ENCODE results near the gene TMEM187.

TMEM187 gene

DNA sequence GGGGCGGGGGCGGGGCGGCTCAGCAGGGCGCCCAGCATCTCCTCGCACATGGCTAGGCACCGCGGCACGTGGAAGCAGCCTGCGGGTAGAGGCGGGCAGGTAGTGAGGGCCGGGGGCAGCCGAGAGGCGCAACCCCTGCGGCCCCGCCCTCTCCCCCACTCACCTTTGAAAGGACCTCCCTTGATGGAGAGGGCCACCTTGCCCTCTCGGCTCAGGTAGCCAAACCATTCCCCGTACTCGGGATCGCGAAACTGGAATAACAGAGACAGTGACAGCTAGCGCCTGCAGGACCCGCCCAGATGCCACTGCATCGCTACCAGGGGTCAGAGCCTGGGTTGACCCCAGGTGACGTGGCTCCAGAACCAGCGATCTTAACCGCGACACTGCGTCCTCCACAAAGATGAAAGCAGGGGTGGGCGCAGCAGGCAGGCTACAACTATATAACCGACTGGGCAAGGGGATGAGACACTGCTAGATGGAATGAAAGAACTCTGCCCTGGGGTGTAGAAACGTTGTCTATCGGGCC is 37.2 kb upstream of the TMEM187 start:
- DNase-seq, result peak; percentile 81

DNA sequence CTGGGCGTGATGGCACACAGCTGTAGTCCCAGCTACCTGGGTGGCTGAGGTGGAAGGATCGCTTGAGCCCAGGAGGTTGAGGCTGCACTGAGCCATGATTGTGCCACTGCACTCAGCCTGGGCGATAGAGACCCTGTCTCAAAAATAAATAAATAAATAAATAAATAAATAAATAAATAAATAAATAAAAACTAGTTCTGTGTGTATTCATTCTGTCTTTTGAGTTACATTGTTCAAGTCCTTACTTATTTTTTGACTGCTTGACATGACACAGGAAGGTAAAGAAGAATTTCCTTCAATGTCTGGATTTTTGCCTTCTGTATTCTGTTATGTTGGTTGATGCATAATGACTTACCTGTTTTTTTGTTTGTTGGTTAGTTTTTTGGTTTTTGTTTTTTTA is 35.5 kb upstream of the TMEM187 start:
- no peak for DNase-seq

DNA sequence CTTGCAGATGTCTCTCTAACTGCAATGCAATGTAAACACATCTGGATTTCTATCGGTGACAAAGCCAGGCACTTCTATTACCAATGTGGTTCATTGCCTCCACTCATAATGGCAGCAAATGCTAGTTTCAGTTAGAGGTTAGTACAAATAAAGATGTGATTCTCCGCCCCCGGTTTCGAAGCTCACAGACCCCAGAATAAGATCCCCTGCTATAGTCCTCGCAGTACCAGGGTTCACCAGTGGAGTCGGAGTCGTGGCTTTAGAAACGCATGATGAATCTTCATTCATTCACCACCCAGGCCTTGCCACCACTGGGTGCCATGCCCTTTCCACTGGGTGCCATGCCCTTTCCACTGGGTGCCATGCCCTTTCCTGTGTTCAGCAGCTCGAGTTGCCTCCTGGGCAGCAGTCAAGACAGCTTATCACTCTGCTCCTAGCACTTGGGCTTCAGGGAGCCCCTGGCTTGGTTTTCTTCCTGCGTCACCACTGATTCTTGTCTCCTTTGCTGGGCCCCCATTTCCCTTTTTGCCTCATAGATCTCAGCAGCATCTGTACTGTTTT is 34.2 kb upstream of the TMEM187 start:
- DNase-seq, result no peak

DNA sequence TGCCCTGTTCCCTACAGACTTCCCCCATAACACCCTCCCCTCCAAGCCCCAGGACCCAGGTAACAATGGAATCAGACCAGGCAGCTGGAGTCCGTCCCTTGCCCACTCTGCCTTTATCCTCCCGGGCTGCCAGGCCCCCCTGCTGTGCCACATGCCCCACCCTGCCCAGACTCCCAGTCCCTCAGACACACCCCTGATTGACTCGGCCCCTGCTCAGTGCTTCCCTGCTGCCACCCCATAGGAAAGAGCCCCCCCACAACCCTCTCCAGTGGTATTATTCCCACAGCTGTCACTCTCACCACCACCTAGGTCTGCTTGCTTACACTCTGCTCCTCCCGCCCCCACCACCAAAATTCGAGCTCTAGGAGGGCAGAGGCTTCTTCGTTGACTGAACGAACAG is 33.0 kb upstream of the TMEM187 start:
- DNase-seq, result no peak

DNA sequence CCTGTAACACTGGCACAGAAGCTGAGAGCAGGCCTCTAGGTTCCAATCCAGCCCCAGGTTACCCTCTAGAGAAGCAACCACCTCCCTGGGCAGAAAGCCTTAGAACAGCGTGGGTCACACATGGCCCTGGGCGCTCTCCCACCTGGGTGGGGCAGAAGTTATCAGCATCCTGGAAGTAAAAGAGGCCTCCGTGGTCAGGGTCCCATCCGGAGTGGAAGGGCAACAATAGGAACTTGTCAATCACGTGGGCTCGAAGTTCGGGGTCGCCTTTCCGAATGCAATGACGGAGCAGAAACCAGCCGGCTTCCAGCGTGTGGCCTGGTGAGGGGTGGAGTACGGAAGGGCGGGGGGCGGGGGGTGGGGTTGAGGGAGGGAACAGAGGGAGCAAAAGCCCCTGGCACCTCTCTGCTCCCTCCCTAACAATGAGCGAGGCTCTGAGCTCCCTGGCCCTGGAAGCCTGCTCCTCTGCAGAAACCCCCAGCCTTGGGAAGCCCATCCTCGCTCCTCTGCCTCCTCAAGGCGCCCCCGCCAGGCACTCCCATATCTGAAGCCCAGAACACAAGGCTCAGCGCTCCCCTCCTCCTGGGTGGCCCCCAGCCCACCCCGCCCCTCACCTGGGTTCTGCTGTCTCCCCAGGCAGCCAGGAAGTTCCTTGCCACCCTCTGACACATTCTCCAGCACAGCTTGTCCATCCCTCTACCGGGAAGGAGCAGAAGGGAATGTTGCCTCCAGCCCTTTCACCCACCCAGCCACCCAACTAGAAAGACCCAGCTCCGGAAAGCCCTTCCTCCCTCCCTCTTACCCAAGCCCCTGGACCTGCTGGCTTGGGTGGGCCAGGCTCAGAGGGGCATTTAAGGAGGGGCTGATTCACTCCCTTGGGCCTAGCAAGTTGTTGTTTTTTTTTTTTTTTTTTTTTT is 31.0 kb upstream of the TMEM187 start:
- DNase-seq, result no peak

DNA sequence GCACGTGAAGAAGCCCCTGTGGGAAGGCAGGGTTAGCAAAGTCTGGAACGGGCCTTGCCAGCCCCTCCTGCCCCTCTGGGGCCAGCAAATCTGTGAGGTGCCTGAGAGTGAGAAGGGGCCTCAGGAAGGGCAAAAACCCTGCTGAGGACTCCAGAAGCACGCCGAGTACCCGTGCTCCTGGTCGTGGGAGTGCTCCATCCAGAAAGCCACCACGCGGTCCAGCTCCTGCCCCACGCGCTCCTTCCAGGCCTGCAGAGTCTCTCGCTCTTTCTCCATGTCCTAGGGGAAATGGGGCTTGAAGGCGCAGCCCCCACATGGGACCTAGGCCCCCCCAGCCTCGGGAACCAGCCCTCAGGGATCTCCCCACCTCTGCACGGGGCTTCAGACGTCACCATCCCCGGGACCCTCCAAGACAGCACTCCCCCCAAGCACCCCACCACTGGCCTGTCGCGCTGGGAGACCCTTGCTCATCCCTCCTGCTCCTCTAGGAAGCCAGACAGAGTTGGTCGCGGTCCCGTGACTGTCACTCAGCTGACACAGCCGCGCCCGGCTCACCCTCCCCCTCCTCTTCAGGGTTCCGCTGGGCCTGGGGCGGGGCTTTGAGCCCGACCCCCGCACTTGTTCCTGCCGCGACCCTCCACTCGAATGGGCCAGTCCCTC is 28.3 kb upstream of the TMEM187 start, which contains the start of gene RENBP:
TSS of gene RENBP (minus strand) at position 504 of the 660 bp plus-strand sequence. CDS start at position 471, 33 bp downstream.
- no peak for DNase-seq

DNA sequence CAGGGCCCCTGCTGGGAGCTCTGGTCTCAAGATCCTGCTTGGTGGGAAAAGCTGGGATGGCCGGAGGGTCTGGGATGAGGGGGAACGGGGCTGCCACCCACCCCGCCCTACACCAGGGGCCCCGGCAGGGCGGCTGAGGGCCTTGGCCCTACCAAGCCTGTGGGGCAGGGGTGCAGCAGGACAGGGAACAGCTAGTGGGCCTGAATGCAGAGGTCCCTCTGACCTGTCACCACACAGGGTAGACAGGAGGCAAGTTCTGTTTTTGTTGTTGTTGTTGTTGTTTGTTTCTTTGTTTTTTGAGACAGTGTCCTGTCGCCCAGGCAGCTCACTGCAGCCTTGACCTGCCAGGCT is 27.8 kb upstream of the TMEM187 start:
- DNase-seq, result no peak

DNA sequence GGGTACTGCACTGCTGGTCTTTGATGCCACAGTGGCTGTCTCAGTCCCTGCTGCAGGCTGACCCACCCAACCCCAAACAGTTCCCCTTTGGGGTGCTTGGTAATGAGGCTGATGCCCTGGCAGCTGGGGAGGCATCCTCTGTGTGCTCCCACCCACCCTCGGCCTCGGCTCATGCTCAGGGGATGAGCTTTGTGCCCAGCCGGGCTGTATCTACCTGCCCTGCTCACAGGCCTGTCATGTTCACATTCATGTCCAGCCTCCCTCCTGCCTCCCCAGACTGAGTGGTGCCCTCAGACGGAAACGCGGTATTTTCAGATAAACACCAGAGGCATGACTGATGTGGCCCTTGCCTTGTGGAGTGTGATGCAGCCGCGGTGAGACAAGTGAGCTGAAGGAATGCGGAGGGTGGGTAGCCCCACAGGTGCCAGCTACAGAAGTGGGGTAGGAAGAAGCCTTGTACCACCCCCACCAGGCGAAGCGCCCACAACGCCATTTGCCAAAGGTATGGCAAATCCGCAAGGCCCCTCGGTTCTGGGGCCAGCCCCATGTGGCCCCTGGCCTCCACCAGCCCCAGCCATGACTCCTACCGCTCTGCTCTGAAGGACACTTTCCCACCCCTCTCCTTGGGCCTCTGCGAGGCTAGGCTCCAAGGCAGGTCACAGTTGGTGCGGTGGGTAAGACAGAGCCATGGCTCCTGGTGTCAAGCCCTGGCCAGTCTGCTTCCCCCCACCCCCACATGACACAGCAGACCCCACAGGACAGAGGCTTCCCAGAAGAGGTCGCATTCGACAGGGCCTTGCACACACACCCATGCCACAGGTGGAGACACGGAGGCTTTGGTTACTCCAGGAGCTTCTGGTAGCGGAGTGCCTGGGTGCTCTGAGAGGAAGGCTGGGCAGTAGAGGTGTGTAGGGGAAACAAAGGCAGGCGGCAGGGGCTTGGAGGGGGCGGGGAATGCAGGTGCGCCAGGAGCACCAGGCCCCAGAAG is 26.3 kb upstream of the TMEM187 start:
- no peak for DNase-seq

DNA sequence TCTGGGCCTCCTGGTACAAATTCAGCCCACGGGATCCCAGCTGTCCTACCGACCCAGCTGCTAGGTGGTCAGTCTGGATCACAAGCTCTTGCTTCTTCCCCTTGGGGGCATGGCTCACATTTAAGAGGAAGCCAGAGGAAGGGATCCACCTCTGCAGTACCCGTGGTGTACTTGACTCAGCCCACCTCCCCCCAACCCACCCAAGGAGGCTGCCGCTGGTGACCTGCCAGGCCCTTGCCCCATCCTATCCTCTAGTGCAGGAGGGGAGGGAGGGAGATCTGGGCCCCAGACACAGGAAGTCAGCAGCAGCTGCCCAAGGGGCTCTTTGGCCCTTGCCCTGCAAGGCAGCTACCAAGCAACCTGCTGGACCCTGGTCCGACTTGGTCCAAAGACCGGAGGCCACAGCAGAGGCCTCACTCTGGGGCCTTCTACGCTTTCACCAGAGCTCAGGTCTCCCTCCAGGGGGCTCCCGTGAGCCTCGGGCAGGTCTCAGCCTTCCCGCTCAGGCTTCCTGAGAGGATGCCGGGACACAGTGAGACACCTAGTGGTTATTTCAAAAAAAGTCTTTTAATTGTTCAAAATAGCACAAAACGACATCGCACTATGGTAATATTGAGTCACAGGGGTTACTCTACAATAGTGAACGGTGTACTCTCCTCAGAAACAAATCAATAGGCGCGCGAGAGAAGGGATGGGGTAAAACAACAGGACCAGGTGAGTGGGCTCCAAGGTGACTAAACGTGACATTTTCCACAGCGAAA is 25.4 kb upstream of the TMEM187 start:
- DNase-seq, result peak; percentile 88

DNA sequence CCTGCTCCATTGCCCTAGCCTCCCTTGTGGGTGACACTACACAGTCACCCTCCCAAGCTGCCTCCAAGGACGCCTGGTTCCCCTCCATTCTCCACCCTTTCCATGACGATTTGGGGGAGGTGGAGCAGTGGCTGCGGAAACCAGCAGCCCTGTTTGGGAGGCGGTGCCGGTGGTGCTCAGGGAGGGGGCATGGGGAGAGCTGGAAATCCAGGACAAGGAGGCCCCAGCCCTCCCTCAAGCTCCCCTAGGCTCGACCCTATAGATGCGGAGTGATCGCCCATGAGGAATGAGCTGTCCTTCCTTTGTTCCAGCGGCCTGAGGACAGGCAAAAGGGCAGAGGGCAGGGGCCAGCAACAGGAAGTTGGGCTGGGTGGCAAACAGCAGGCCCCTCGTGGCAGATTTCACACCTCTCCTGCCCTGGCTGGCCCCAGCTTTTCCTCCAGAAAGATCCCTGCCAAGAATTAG is 24.5 kb upstream of the TMEM187 start:
- DNase-seq, result no peak

DNA sequence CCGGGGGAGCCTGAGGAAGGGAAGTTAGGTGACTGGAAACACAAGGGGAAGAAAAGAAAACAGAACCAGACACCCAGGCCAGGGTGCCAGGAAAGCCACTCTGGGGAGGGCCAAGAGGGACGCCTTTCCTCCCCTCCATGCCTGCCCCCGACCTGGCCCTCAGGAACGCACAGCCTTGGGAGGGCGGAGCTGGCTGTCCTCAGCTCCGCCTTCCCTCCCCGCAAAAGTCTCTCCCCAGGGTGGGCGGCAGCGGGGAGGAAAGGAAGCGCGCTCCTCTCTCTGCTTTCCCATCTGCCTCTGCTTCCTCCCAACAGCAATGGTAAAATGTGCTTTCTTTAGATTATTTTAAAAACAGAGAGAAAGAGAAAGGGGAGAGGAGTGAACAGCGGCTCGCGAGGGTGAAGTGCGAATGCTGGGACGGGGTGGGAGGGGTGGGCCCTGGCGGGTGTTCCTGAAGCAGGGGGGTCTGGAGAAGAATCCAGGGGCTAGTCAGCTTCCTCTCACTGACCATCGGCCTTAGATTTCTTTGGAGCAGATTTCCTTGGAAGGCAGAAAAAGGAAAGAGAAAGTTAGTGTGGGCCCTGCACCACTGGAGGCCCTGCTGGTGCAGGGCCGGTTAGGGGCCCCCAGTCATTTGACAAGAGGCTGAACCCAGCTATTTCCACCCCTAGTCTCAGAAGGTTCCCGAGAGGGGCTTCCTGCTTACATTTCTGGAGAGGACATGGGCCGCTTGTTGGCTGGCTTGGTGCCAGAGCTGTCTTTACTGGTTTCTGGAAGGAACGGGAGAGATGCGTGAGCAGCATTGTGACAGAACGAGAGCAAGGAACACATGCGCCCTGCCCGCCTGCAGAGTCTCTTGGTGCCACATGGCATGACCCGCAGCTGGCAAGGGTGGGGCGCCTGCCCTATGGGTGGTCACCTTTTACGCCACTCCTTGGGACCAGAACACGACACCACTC is 23.4 kb upstream of the TMEM187 start:
- no peak for DNase-seq

DNA sequence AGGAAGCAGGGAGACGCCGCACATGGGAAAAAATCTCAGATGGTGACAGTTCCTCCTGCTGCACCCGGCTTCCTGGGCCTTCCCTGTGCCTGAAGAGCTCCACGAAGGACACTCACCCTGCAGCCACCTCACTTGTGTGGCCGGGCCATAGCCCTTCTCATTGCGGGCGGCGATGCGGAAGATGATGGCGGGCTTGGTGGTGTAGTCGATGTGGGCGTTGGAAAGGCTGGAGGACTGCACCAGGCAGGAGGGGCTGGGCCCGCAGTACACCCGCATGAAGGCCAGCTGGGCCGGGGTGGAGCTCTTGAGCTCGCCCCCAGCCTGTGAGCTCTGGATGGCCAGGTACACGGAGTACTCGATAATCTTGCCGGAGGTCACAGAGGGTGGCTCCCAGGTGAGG is 22.4 kb upstream of the TMEM187 start:
- no peak for DNase-seq

DNA sequence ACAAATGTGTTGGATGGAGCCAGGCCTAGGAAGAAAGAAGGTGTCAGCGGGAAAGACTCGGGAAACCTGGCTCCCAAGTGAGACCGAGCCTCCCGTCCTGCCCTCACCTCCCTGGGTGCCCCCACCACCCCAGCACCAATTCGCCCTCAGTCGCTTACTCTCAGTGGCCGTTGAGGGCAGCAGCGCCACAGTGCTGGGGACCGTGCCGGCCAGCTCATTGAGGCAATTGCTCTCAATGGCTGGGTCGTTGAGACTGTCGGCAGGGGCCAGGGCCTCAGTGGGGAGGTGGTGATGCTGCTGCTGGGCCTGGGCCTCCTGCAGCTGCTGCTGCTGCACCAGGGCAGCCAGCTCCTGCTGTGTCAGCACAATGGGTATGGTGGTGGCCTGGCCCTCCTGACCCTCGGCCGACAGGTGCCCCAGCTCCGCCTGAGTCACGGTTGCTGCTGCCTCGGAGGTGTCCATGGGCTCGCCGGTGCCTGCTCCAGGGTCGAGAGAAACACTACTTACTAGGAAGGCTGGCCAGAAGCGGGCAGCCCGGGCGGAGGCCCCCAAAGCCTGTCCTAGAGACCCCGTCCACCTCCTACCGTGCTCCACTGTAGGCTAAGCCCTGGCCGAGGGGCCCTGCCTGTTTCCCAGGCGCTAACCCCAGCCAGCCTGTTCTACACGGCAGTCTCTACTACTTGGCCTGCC is 20.7 kb upstream of the TMEM187 start:
- DNase-seq, result no peak

DNA sequence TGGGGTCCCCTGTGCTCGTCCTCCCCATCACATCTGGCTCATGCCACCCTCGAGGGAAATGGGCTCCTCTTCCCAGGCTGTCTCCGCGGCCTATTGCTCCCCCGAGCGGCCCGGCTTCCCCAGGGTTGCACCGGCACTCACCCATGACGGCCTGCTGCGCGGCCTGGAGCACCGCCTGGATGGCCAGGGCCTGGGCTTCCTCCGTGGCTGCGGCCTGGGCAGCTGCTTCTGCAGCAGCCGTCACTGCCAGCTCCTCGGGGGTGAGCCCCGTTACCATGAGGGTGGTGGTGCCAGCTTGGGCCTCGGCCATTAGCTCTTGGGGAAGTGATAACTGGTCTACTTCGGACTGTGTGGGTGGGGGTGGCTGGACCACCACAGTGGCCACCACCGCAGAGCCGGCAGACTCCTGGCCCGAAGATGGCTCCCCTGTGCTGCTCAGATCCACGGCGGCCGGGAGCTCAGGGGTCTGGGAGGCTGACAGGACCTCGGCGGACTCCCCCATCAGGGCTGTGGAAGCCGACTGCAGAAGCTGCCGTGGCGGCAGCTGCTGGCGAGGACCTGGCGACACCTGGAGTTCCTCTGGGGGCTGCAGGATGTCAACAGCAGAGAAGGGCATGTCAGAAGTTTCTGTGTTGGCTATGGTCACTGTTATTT is 20.1 kb upstream of the TMEM187 start:
- DNase-seq, result no peak

DNA sequence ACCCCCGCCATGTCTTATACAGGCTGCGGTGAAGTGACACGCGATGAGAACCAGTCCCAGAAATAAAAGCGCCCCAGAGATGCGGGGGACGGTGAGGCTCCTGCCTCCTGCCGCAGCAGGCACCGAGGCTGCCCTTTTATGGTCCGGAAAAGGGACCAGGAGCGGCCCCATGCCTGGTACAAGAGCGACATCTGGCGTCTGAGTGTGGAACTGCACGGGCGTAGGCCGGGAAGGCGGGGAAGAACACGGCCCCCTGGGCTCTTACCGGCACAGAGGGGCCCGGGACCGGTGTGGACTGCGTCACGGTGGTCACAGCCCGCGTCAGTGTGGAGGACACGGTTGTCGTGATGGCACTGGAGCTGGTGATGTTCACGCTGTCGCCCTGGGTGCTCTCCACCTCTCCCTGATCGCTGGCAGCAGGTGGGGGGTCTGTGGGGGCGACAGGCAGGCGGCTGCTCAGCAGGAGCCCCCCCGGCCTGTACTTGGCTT is 19.2 kb upstream of the TMEM187 start:
- DNase-seq, result peak; percentile 96

DNA sequence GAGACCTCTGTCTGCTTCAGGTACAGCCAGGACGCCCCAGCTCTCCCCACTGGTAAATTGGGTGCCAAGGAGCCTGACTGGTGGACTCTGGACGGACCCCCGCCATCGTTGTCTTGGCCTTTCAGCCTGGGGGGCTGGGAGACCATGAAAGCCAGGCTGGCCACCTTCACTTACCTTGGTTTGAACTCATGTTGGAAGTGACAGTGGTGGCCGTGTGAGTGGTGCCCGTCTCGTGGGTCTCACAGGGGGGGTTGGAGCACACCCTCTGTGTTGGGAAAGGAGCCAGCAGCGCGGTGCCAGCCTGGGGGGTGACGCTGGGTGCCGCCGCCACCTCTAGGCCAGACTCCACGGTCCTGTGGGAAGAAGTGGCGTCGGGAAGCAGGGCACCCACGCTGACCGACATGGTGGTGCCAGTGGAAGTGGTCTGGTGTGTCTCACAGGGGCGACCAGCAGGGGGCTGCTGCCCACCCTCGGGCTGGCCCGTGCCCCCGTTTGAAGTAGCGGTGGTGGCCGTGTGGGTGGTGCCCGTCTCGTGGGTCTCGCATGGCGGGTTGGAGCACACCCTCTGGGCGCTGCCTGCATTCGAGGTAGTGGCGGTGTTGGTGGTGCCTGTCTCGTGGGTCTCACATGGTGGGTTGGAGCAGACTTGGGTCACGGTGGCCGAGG is 18.5 kb upstream of the TMEM187 start:
- DNase-seq, result no peak

DNA sequence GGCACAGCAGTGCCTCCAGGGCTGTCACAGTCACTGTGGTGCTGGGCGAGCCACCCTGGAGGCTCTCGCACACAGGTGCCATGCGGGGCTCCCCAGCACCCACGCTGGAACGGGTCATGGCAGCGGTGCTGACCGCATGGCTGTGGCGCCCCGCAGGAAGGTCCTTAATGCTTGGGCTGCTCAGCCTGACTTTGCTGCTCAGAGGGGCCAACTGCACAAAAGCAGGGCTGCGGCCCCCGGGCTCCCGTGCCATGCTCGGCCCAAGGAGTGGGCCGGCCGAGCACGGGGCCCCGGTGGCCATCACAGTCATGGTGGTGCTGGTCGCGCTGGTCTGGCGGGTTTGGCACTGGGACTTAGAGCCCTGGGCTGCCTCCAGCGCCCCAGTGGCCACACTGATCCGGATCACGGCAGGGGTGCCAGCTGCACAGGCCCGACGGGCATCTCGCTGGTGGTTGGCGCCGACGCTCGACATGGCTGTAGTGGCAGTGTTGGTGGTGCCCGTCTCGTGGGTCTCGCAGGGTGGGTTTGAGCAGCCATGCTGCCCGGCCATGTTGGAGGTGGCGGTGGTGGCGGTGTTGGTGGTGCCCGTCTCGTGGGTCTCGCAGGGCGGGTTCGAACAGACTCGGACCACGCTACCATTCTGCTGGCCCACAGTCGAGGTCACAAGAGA is 17.9 kb upstream of the TMEM187 start:
- DNase-seq, result no peak

DNA sequence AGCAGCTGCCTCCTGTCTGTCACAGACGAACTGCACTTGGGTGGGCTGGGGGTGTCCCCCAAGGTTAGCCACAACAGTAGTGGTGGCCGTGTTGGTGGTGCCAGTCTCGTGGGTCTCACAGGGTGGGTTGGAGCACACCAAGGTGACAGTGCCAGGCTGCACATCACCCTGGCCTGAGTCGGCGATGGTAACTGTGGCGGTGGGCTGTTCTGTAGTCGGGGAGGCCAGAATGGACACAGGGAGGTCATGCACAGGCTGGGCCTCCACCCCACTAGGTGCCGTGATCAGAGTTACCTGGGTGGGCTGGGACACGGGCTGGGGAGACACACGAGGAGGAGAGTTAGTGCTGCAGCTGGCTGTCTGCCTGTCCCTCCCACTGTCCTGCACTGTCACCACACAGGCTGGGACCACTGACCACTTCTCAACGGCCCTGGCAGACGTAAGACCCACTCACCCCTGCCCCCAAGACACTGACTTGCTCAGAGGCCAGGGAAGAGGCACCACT is 17.3 kb upstream of the TMEM187 start:
- no peak for DNase-seq
